Adrenal gland (tissue), 5 donors: ENCODE measurements around the gene ISOC1.

Source experiments
- CTCF ChIP-seq, 6 experiments: fragments of 450-650 bp in 4 of 6; fragments of 200-600 bp in 2 of 6; sonication (generic) in 1 of 6; IDR thresholded peaks; 1 replicate in 5 of 6; 2 replicates in 1 of 6; pipeline versions ENCODE4 v1.5.1 to v1.8.0; 2016 to 2021; ENCODE audit warnings: antibody characterized with exemption in 6 of 6, mild to moderate bottlenecking in 2 of 6, moderate library complexity in 1 of 6
- POLR2A ChIP-seq, 2 donors: fragments of 450-650 bp; IDR thresholded peaks; one replicate each; pipeline ENCODE4 v1.6.1; 2017; ENCODE audit warnings: antibody characterized with exemption in 2 of 2, mild to moderate bottlenecking in 2 of 2, moderate library complexity in 1 of 2
- donor health status: DM: no; HTN: no; CAD: no.

- TF ChIP-seq CTCF (IDR thresholded peaks at IDR 0.05) (no peak), POLR2A (IDR thresholded peaks at IDR 0.05) (no peak)
Measured at GRCh38 chr5:129110742-129111141, 16.2 kb downstream of the ISOC1 start.
